Smooth muscle cell of trachea (primary cell): Measurements from ENCODE around the gene RBM47. TPM values are rescaled to one million over a fixed set of nuclear protein-coding genes. Genes with fewer than 3 reads are reported as not detected.

Experiments used
- total RNA-seq: library from RNA; depleted of rRNA; stranded (reverse); fragments of >200 nt; gene quantifications from 2 replicates; pipeline ENCODE4 v1.2.1, GENCODE V29; 2014

The RBM47 gene
- 1.0 and 1.3 TPM in 2 replicates for total RNA-seq

GRCh38 chr4:40629401-40630334, at the start of gene RBM47:
Gene RBM47 (minus strand): TSS chr4:40629864. CDS start chr4:40438893, 190,971 bp downstream.

Other genes with a start within 250 kb of the RBM47 start
- not detected in 2 replicates for gene NSUN7, start 120.1 kb upstream of the RBM47 start, total RNA-seq